Mononuclear cell (primary cell): Measurements from ENCODE around the gene WDR26. TPM values are rescaled to one million over a fixed set of nuclear protein-coding genes. Genes with fewer than 3 reads are reported as not detected.
"Not testable (repeated sequence)": the region's sequence is repeated elsewhere in the genome, so short reads cannot be mapped to it uniquely, and the experiment has no call there.

Experiments
- H3K27me3 ChIP-seq: 2 replicates; pipeline ENCODE4 v1.6.0; 2011; ENCODE audit warnings: low read length, control low read depth; ENCODE audit not compliant: insufficient read depth
- H3K4me1 ChIP-seq: 2 replicates; pipeline ENCODE4 v1.5.1; 2011; ENCODE audit warnings: mild to moderate bottlenecking, low read length, control low read depth; ENCODE audit not compliant: insufficient read depth
- H3K4me3 ChIP-seq: 2 replicates; pipeline ENCODE4 v1.5.1; 2011; ENCODE audit warnings: mild to moderate bottlenecking, low read length, moderate library complexity
- H3K9me3 ChIP-seq: 2 replicates; pipeline ENCODE4 v1.5.1; 2011; ENCODE audit warnings: low read depth, mild to moderate bottlenecking, control low read depth, low read length
- total RNA-seq: library from RNA; depleted of rRNA; stranded (reverse); fragments of >200 nt; gene quantifications from one replicate; pipeline ENCODE4 v1.2.3, GENCODE V29; 2012

The WDR26 gene
- total RNA-seq, 1 donor = 170 TPM

GRCh38 chr1:224428713-224429112, 5.9 kb downstream of the WDR26 start:
- H3K27me3 ChIP-seq, H3K4me3 ChIP-seq, H3K9me3 ChIP-seq: not testable (repeated sequence)
- peaks cover 35% of the 10 kb centered on the region for H3K4me1 ChIP-seq

- H3K4me3 ChIP-seq = no peak overlapping the region
- no peaks in the 10 kb centered on the region for H3K27me3 ChIP-seq
- peaks cover 26% of the 10 kb centered on the region for H3K4me1 ChIP-seq
- no peaks in the 10 kb centered on the region for H3K9me3 ChIP-seq
These were observed 7.3 kb downstream of the WDR26 start for GRCh38 chr1:224427346-224427745.

GRCh38 chr1:224426869-224427268, 7.7 kb downstream of the WDR26 start:
- not testable (repeated sequence) for H3K4me3 ChIP-seq, H3K27me3 ChIP-seq, H3K9me3 ChIP-seq
- H3K4me1 ChIP-seq = peaks cover 26% of the 10 kb centered on the region

- H3K27me3 ChIP-seq = no peaks in the 10 kb centered on the region
- peaks cover 16% of the 10 kb centered on the region for H3K4me1 ChIP-seq
- no peak overlapping the region for H3K4me3 ChIP-seq
- H3K9me3 ChIP-seq = no peaks in the 10 kb centered on the region
These were observed 9.2 kb downstream of the WDR26 start for GRCh38 chr1:224425279-224425884.

- H3K4me1 ChIP-seq = no peaks in the 10 kb centered on the region
- no peaks in the 10 kb centered on the region for H3K9me3 ChIP-seq
These were observed 14.5 kb downstream of the WDR26 start for GRCh38 chr1:224420106-224420505.

GRCh38 chr1:224411766-224412165, 22.8 kb downstream of the WDR26 start:
- no peak overlapping the region for H3K4me3 ChIP-seq

More at GRCh38 chr1:224420106-224420505, 14.5 kb downstream of the WDR26 start:
- H3K4me3 ChIP-seq = no peak overlapping the region
- no peaks in the 10 kb centered on the region for H3K27me3 ChIP-seq

GRCh38 chr1:224408294-224408590, 26.4 kb downstream of the WDR26 start:
- Histone ChIP-seq H3K9me3 (no peaks in the 10 kb centered on the region), H3K4me1 (no peaks in the 10 kb centered on the region), H3K27me3 (no peaks in the 10 kb centered on the region), H3K4me3 (no peak overlapping the region)

More at GRCh38 chr1:224411766-224412165, 22.8 kb downstream of the WDR26 start:
- H3K9me3 ChIP-seq = no peaks in the 10 kb centered on the region
- no peaks in the 10 kb centered on the region for H3K4me1 ChIP-seq
- no peaks in the 10 kb centered on the region for H3K27me3 ChIP-seq

GRCh38 chr1:224407571-224408293, 26.9 kb downstream of the WDR26 start:
- no peak overlapping the region for H3K4me3 ChIP-seq
- H3K9me3 ChIP-seq = no peaks in the 10 kb centered on the region
- no peaks in the 10 kb centered on the region for H3K27me3 ChIP-seq
- no peaks in the 10 kb centered on the region for H3K4me1 ChIP-seq

- H3K27me3 ChIP-seq = no peaks in the 10 kb centered on the region
- H3K9me3 ChIP-seq = no peaks in the 10 kb centered on the region
- H3K4me3 ChIP-seq = no peak overlapping the region
- no peaks in the 10 kb centered on the region for H3K4me1 ChIP-seq
These were observed 28.4 kb downstream of the WDR26 start for GRCh38 chr1:224406216-224406615.

GRCh38 chr1:224405604-224405970, 29.0 kb downstream of the WDR26 start:
- no peaks in the 10 kb centered on the region for H3K9me3 ChIP-seq
- H3K27me3 ChIP-seq = no peaks in the 10 kb centered on the region
- no peaks in the 10 kb centered on the region for H3K4me1 ChIP-seq
- no peak overlapping the region for H3K4me3 ChIP-seq

GRCh38 chr1:224404916-224405603, 29.5 kb downstream of the WDR26 start:
- Histone ChIP-seq H3K4me3 (no peak overlapping the region), H3K9me3 (no peaks in the 10 kb centered on the region), H3K27me3 (no peaks in the 10 kb centered on the region), H3K4me1 (no peaks in the 10 kb centered on the region)

- H3K4me3 ChIP-seq = no peak overlapping the region
- H3K4me1 ChIP-seq = no peaks in the 10 kb centered on the region
- no peaks in the 10 kb centered on the region for H3K9me3 ChIP-seq
- H3K27me3 ChIP-seq = no peaks in the 10 kb centered on the region
These were observed 32.0 kb downstream of the WDR26 start for GRCh38 chr1:224402472-224403036.

GRCh38 chr1:224399887-224400286, 34.7 kb downstream of the WDR26 start:
- Histone ChIP-seq H3K9me3 (no peaks in the 10 kb centered on the region), H3K4me3 (no peak overlapping the region), H3K4me1 (no peaks in the 10 kb centered on the region), H3K27me3 (no peaks in the 10 kb centered on the region)

- no peaks in the 10 kb centered on the region for H3K27me3 ChIP-seq
- no peaks in the 10 kb centered on the region for H3K9me3 ChIP-seq
- no peak overlapping the region for H3K4me3 ChIP-seq
- peaks cover 5% of the 10 kb centered on the region for H3K4me1 ChIP-seq
These were observed 41.3 kb downstream of the WDR26 start for GRCh38 chr1:224393294-224393693.

- Histone ChIP-seq H3K4me1 (peaks cover 5% of the 10 kb centered on the region), H3K4me3 (no peak overlapping the region)
These were observed 42.0 kb downstream of the WDR26 start for GRCh38 chr1:224392411-224393249.

More at GRCh38 chr1:224392411-224393249, 42.0 kb downstream of the WDR26 start:
- Histone ChIP-seq H3K27me3 (no peaks in the 10 kb centered on the region), H3K9me3 (no peaks in the 10 kb centered on the region)
